ENCODE measurements around the gene ACTL7A. TPM values are rescaled to one million over a fixed set of nuclear protein-coding genes. Genes with fewer than 3 reads are reported as not detected.
"Not testable (repeated sequence)": the region's sequence is repeated elsewhere in the genome, so short reads cannot be mapped to it uniquely, and the experiment has no call there.

ACTL7A gene
- total RNA-seq, 1 experiment from 2014 or later: not detected

DNA sequence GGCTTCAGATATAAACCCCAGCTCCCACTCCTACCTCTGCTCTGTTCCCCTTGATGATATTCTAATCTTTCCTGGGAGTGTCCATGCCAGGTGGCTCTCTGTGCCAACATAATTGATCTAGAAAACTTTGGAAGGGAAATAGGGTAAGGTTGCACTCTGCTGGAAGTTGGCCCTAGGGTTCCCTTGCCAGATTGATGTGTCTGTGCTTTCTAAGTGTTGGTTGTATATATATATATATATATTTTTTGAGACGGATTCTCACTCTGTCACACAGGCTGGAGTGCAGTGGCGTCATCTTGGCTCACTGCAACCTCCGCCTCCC is 29.9 kb upstream of the ACTL7A start:
- H3K4me3 ChIP-seq (ENCODE audit: low read length): no peak overlapping the region
- H4K20me1 ChIP-seq (ENCODE audit: insufficient read depth, low read depth, low read length): no peaks in the 10 kb centered on the region
- no peaks in the 10 kb centered on the region for H3K36me3 ChIP-seq (ENCODE audit: insufficient read depth, low read length)
- no peaks in the 10 kb centered on the region for H3K4me1 ChIP-seq (ENCODE audit: low read length)
- H3K9me2 ChIP-seq (replicated peaks; ENCODE audit: insufficient read depth, low read length): no peaks in the 10 kb centered on the region
- DNase-seq: no peak
- H3K9me3 ChIP-seq (ENCODE audit: low read length): no peaks in the 10 kb centered on the region
- H3K27me3 ChIP-seq (ENCODE audit: low read length): no peaks in the 10 kb centered on the region
- H2AFZ ChIP-seq (ENCODE audit: low read length): no peak overlapping the region
- no peaks in the 10 kb centered on the region for H3K79me2 ChIP-seq (ENCODE audit: low read length)
- no peak overlapping the region for H3K27ac ChIP-seq (ENCODE audit: low read length)
- no peak overlapping the region for H3K9ac ChIP-seq (ENCODE audit: low read length)
- no peak overlapping the region for H3K4me2 ChIP-seq (ENCODE audit: low read depth, low read length, poor library complexity, severe bottlenecking)

DNA sequence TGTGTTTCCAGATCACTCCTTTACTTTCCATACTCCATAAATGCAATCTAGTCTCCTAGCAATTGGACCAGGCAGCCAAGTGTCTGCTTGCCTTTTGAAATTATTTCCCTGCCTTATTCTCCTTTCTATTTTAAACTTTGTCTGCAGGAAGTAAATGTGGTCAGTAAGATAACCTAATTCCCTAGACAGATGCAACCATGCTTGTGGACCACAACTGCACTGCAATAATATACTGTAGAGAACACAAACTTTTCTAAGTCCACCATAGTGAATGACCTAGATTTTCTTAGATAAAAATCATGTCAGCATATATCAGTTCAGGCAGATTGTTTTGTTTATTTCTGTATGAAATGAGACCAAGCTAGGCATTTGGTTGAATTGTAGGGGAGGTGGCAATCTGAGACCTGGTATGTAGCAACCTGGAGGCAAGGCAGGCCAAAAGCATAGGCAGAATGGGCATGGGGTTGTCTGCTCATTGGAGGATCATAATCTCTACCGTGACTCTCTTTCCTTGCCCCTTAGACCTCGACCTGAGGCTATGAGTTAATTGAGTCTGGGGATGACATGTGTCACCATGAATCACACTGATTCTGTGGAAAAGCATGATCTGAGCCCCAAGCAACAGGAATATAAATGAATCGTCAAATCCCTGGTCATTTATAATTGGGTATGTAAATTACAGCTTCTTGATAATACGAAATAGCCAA is 27.0 kb upstream of the ACTL7A start:
- Histone ChIP-seq H2AFZ (ENCODE audit: low read length) (no peak overlapping the region), H3K27me3 (ENCODE audit: low read length) (no peaks in the 10 kb centered on the region), H3K9me3 (ENCODE audit: low read length) (no peaks in the 10 kb centered on the region), H3K36me3 (ENCODE audit: insufficient read depth, low read length) (no peaks in the 10 kb centered on the region), H3K79me2 (ENCODE audit: low read length) (no peaks in the 10 kb centered on the region), H3K4me2 (ENCODE audit: low read depth, low read length, poor library complexity, severe bottlenecking) (no peak overlapping the region), H3K9ac (ENCODE audit: low read length) (no peak overlapping the region), H3K27ac (ENCODE audit: low read length) (no peak overlapping the region), H3K9me2 (replicated peaks; ENCODE audit: insufficient read depth, low read length) (no peaks in the 10 kb centered on the region), H4K20me1 (ENCODE audit: insufficient read depth, low read depth, low read length) (no peaks in the 10 kb centered on the region), H3K4me1 (ENCODE audit: low read length) (no peaks in the 10 kb centered on the region), H3K4me3 (ENCODE audit: low read length) (no peak overlapping the region)
- DNase-seq: no peak

- Histone ChIP-seq H3K9me2 (replicated peaks; ENCODE audit: insufficient read depth, low read length) (no peaks in the 10 kb centered on the region), H3K9me3 (ENCODE audit: low read length) (no peaks in the 10 kb centered on the region), H3K79me2 (ENCODE audit: low read length) (no peaks in the 10 kb centered on the region), H3K9ac (ENCODE audit: low read length) (no peak overlapping the region), H3K27ac (ENCODE audit: low read length) (no peak overlapping the region), H3K4me1 (ENCODE audit: low read length) (no peaks in the 10 kb centered on the region), H3K4me3 (ENCODE audit: low read length) (no peak overlapping the region), H3K36me3 (ENCODE audit: insufficient read depth, low read length) (no peaks in the 10 kb centered on the region), H3K27me3 (ENCODE audit: low read length) (no peaks in the 10 kb centered on the region), H2AFZ (ENCODE audit: low read length) (no peak overlapping the region), H4K20me1 (ENCODE audit: insufficient read depth, low read depth, low read length) (no peaks in the 10 kb centered on the region), H3K4me2 (ENCODE audit: low read depth, low read length, poor library complexity, severe bottlenecking) (no peak overlapping the region)
- DNase-seq: no peak
Measured at GRCh38 chr9:108835831-108836230, 26.2 kb upstream of the ACTL7A start.

DNA sequence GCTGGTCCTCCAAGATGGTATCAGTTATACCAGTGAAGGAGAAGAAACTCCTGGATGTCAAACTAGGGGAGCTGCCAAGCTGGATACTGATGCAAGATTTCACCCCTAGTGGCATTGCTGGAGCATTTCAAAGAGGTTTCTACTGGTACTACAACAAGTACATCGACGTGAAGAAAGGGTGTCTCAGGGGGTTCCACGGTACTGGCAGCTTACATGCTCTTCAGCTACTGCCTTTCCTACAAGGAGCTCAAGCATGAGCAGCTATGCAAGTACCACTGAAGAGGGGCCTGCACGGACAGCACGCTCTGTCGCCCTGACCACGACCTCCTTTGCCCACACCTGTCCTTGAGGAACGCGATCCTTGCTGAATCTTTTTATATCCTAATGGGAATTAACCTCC is 25.7 kb upstream of the ACTL7A start:
- Histone ChIP-seq H3K4me2 (ENCODE audit: low read depth, low read length, poor library complexity, severe bottlenecking) (no peak overlapping the region), H3K27ac (ENCODE audit: low read length) (no peak overlapping the region), H3K4me3 (ENCODE audit: low read length) (no peak overlapping the region), H4K20me1 (ENCODE audit: insufficient read depth, low read depth, low read length) (no peaks in the 10 kb centered on the region), H3K79me2 (ENCODE audit: low read length) (no peaks in the 10 kb centered on the region), H3K27me3 (ENCODE audit: low read length) (no peaks in the 10 kb centered on the region), H3K9me3 (ENCODE audit: low read length) (no peaks in the 10 kb centered on the region), H3K36me3 (ENCODE audit: insufficient read depth, low read length) (no peaks in the 10 kb centered on the region), H2AFZ (ENCODE audit: low read length) (no peak overlapping the region), H3K4me1 (ENCODE audit: low read length) (no peaks in the 10 kb centered on the region), H3K9ac (ENCODE audit: low read length) (no peak overlapping the region), H3K9me2 (replicated peaks; ENCODE audit: insufficient read depth, low read length) (no peaks in the 10 kb centered on the region)
- DNase-seq: no peak

DNA sequence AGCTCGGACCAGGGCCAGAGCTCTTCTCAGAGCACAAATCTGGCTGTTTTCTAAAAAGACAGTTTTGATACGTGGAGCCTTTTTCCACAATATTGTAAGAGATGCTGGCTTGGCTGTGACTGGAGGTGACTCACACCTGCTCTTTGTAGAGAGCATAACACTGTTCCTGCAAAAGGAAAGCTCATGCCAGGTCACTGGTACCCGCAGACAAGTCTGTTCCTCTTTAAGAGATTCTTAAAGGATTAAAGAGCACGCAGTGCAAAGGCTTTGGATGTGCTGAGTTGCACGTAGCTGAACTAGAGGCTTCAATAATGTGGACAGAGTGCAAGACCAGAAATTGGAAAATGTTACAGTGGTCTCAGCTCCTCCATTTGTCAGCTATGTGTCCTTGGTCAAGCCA is 25.3 kb upstream of the ACTL7A start:
- no peak overlapping the region for H3K9ac ChIP-seq (ENCODE audit: low read length)
- H3K79me2 ChIP-seq (ENCODE audit: low read length): no peaks in the 10 kb centered on the region
- no peak overlapping the region for H3K27ac ChIP-seq (ENCODE audit: low read length)
- DNase-seq: no peak
- no peak overlapping the region for H3K4me3 ChIP-seq (ENCODE audit: low read length)
- H3K4me2 ChIP-seq (ENCODE audit: low read depth, low read length, poor library complexity, severe bottlenecking): no peak overlapping the region
- no peaks in the 10 kb centered on the region for H4K20me1 ChIP-seq (ENCODE audit: insufficient read depth, low read depth, low read length)
- H3K9me2 ChIP-seq (replicated peaks; ENCODE audit: insufficient read depth, low read length): no peaks in the 10 kb centered on the region
- H3K27me3 ChIP-seq (ENCODE audit: low read length): no peaks in the 10 kb centered on the region
- H3K36me3 ChIP-seq (ENCODE audit: insufficient read depth, low read length): no peaks in the 10 kb centered on the region
- H3K4me1 ChIP-seq (ENCODE audit: low read length): no peaks in the 10 kb centered on the region
- no peak overlapping the region for H2AFZ ChIP-seq (ENCODE audit: low read length)
- no peaks in the 10 kb centered on the region for H3K9me3 ChIP-seq (ENCODE audit: low read length)

DNA sequence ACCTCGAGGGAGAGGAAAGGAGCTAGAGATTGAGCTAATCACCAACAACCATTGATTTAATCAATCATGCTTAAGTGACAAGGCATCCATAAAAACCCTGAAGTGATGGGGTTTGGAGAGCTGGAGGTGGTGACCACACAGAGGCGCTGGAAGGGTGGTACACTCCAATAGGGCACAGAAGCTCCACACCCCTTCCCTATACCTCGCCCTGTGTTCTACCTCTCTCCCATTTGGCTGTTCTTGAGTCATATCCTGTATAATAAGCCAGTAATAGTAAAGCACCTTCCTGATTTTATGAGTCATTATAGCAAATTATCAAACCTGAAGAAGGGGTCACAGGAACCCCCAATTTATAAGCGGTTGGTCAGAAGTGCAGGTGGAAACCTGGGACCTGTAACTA is 24.5 kb upstream of the ACTL7A start:
- H3K4me2 ChIP-seq (ENCODE audit: low read depth, low read length, poor library complexity, severe bottlenecking): no peak overlapping the region

GRCh38 chr9:108838017-108838416 is 24.0 kb upstream of the ACTL7A start:
- Histone ChIP-seq H3K79me2 (ENCODE audit: low read length) (no peaks in the 10 kb centered on the region), H3K27ac (ENCODE audit: low read length) (no peak overlapping the region), H3K4me1 (ENCODE audit: low read length) (no peaks in the 10 kb centered on the region), H3K36me3 (ENCODE audit: insufficient read depth, low read length) (no peaks in the 10 kb centered on the region), H2AFZ (ENCODE audit: low read length) (no peak overlapping the region), H3K9me3 (ENCODE audit: low read length) (no peaks in the 10 kb centered on the region), H3K4me2 (ENCODE audit: low read depth, low read length, poor library complexity, severe bottlenecking) (no peak overlapping the region), H3K27me3 (ENCODE audit: low read length) (no peaks in the 10 kb centered on the region), H3K9ac (ENCODE audit: low read length) (no peak overlapping the region), H3K9me2 (replicated peaks; ENCODE audit: insufficient read depth, low read length) (no peaks in the 10 kb centered on the region), H4K20me1 (ENCODE audit: insufficient read depth, low read depth, low read length) (no peaks in the 10 kb centered on the region), H3K4me3 (ENCODE audit: low read length) (no peak overlapping the region)
- no peak for DNase-seq

More for the DNA sequence above, 24.5 kb upstream of the ACTL7A start:
- H3K9me3 ChIP-seq (ENCODE audit: low read length): no peaks in the 10 kb centered on the region
- no peaks in the 10 kb centered on the region for H3K27me3 ChIP-seq (ENCODE audit: low read length)
- no peaks in the 10 kb centered on the region for H3K36me3 ChIP-seq (ENCODE audit: insufficient read depth, low read length)
- no peaks in the 10 kb centered on the region for H3K4me1 ChIP-seq (ENCODE audit: low read length)
- no peak for DNase-seq
- no peaks in the 10 kb centered on the region for H3K9me2 ChIP-seq (replicated peaks; ENCODE audit: insufficient read depth, low read length)
- H3K27ac ChIP-seq (ENCODE audit: low read length): no peak overlapping the region
- H3K79me2 ChIP-seq (ENCODE audit: low read length): no peaks in the 10 kb centered on the region
- H4K20me1 ChIP-seq (ENCODE audit: insufficient read depth, low read depth, low read length): no peaks in the 10 kb centered on the region
- H3K4me3 ChIP-seq (ENCODE audit: low read length): no peak overlapping the region
- no peak overlapping the region for H3K9ac ChIP-seq (ENCODE audit: low read length)
- H2AFZ ChIP-seq (ENCODE audit: low read length): no peak overlapping the region

DNA sequence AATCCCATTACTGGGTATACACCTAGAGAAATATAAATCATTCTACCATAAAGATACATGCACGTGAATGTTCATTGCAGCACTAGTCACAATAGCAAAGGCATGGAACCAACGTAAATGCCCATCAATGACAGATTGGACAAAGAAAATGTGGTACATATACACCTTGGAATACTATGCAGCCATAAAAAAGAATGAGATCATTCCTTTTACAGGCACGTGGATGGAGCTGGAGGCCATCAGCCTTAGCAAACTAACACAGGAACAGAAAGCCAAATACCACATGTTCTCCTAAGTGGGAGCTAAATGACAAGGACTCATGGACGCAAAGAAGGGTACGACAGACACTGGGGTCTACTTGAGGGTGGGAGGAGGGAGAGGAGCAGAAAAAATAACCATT is 22.5 kb upstream of the ACTL7A start:
- H3K27me3 ChIP-seq (ENCODE audit: low read length); H3K4me1 ChIP-seq (ENCODE audit: low read length); H3K4me3 ChIP-seq (ENCODE audit: low read length); H3K9ac ChIP-seq (ENCODE audit: low read length); H3K36me3 ChIP-seq (ENCODE audit: insufficient read depth, low read length); H3K9me2 ChIP-seq (replicated peaks; ENCODE audit: insufficient read depth, low read length); DNase-seq; H2AFZ ChIP-seq (ENCODE audit: low read length); H3K9me3 ChIP-seq (ENCODE audit: low read length); H3K27ac ChIP-seq (ENCODE audit: low read length); H3K4me2 ChIP-seq (ENCODE audit: low read depth, low read length, poor library complexity, severe bottlenecking); H4K20me1 ChIP-seq (ENCODE audit: insufficient read depth, low read depth, low read length); H3K79me2 ChIP-seq (ENCODE audit: low read length): not testable (repeated sequence)
